ENCODE results near the gene ADAMTS14.

ADAMTS14 gene

GRCh38 chr10:70649526-70649925 lies 22.8 kb upstream of the ADAMTS14 start:
- no peaks in the 10 kb centered on the region for H3K9me2 ChIP-seq (replicated peaks; ENCODE audit: control insufficient read depth, low read length)
- no peaks in the 10 kb centered on the region for H3F3A ChIP-seq (ENCODE audit: control insufficient read depth, insufficient read depth)
- no peaks in the 10 kb centered on the region for H4K20me1 ChIP-seq (ENCODE audit: control insufficient read depth, insufficient read depth, low read depth, low read length)
- TF ChIP-seq CTCF (IDR thresholded peaks at IDR 0.05; ENCODE audit: low read depth, low read length, poor library complexity, severe bottlenecking): no peak
- TF ChIP-seq EZH2phosphoT487 (IDR thresholded peaks at IDR 0.05; ENCODE audit: borderline replicate concordance, low read length): no peak
- no peak overlapping the region for H3K4me3 ChIP-seq (ENCODE audit: low read length)
- H3K36me3 ChIP-seq (ENCODE audit: control insufficient read depth, low read length): no peaks in the 10 kb centered on the region
- H3K79me2 ChIP-seq (ENCODE audit: control insufficient read depth, low read length): no peaks in the 10 kb centered on the region
- H3K27me3 ChIP-seq (ENCODE audit: control insufficient read depth, low read length): no peaks in the 10 kb centered on the region
- no peaks in the 10 kb centered on the region for H3K4me1 ChIP-seq (ENCODE audit: control insufficient read depth, low read length)
- no peak overlapping the region for H3K4me2 ChIP-seq (ENCODE audit: low read length)
- peaks cover 38% of the 10 kb centered on the region for H3K9me3 ChIP-seq (ENCODE audit: control insufficient read depth, insufficient read depth, low read length)
- H3K27ac ChIP-seq (ENCODE audit: low read depth, low read length): no peak overlapping the region

- no peaks in the 10 kb centered on the region for H3K9me2 ChIP-seq (replicated peaks; ENCODE audit: control insufficient read depth, low read length)
- no peak overlapping the region for H3K4me2 ChIP-seq (ENCODE audit: low read length)
- H3K27ac ChIP-seq (ENCODE audit: low read depth, low read length): no peak overlapping the region
- H3K9me3 ChIP-seq (ENCODE audit: control insufficient read depth, insufficient read depth, low read length): peaks cover 38% of the 10 kb centered on the region
- H4K20me1 ChIP-seq (ENCODE audit: control insufficient read depth, insufficient read depth, low read depth, low read length): no peaks in the 10 kb centered on the region
- no peak for TF ChIP-seq CTCF (IDR thresholded peaks at IDR 0.05; ENCODE audit: low read depth, low read length, poor library complexity, severe bottlenecking)
- TF ChIP-seq EZH2phosphoT487 (IDR thresholded peaks at IDR 0.05; ENCODE audit: borderline replicate concordance, low read length): no peak
- H3K27me3 ChIP-seq (ENCODE audit: control insufficient read depth, low read length): no peaks in the 10 kb centered on the region
- no peaks in the 10 kb centered on the region for H3K79me2 ChIP-seq (ENCODE audit: control insufficient read depth, low read length)
- no peak overlapping the region for H3K4me3 ChIP-seq (ENCODE audit: low read length)
- H3F3A ChIP-seq (ENCODE audit: control insufficient read depth, insufficient read depth): no peaks in the 10 kb centered on the region
- H3K36me3 ChIP-seq (ENCODE audit: control insufficient read depth, low read length): no peaks in the 10 kb centered on the region
- no peaks in the 10 kb centered on the region for H3K4me1 ChIP-seq (ENCODE audit: control insufficient read depth, low read length)
Measured at GRCh38 chr10:70650104-70650503, 22.2 kb upstream of the ADAMTS14 start.

- Histone ChIP-seq H3K4me3 (ENCODE audit: low read length) (no peak overlapping the region), H4K20me1 (ENCODE audit: control insufficient read depth, insufficient read depth, low read depth, low read length) (no peaks in the 10 kb centered on the region), H3F3A (ENCODE audit: control insufficient read depth, insufficient read depth) (no peaks in the 10 kb centered on the region), H3K9me2 (replicated peaks; ENCODE audit: control insufficient read depth, low read length) (no peaks in the 10 kb centered on the region), H3K27me3 (ENCODE audit: control insufficient read depth, low read length) (no peaks in the 10 kb centered on the region), H3K4me1 (ENCODE audit: control insufficient read depth, low read length) (no peaks in the 10 kb centered on the region), H3K4me2 (ENCODE audit: low read length) (no peak overlapping the region), H3K9me3 (ENCODE audit: control insufficient read depth, insufficient read depth, low read length) (peaks cover 38% of the 10 kb centered on the region), H3K79me2 (ENCODE audit: control insufficient read depth, low read length) (no peaks in the 10 kb centered on the region), H3K27ac (ENCODE audit: low read depth, low read length) (no peak overlapping the region), H3K36me3 (ENCODE audit: control insufficient read depth, low read length) (no peaks in the 10 kb centered on the region)
- TF ChIP-seq EZH2phosphoT487 (IDR thresholded peaks at IDR 0.05; ENCODE audit: borderline replicate concordance, low read length): no peak
- TF ChIP-seq CTCF (IDR thresholded peaks at IDR 0.05; ENCODE audit: low read depth, low read length, poor library complexity, severe bottlenecking): no peak
Measured at GRCh38 chr10:70650718-70651117, 21.6 kb upstream of the ADAMTS14 start.

GRCh38 chr10:70651661-70652060 lies 20.6 kb upstream of the ADAMTS14 start:
- Histone ChIP-seq H3K79me2 (ENCODE audit: control insufficient read depth, low read length) (no peaks in the 10 kb centered on the region), H3F3A (ENCODE audit: control insufficient read depth, insufficient read depth) (no peaks in the 10 kb centered on the region), H3K36me3 (ENCODE audit: control insufficient read depth, low read length) (no peaks in the 10 kb centered on the region), H4K20me1 (ENCODE audit: control insufficient read depth, insufficient read depth, low read depth, low read length) (no peaks in the 10 kb centered on the region), H3K9me3 (ENCODE audit: control insufficient read depth, insufficient read depth, low read length) (peaks cover 38% of the 10 kb centered on the region), H3K4me3 (ENCODE audit: low read length) (no peak overlapping the region), H3K9me2 (replicated peaks; ENCODE audit: control insufficient read depth, low read length) (no peaks in the 10 kb centered on the region), H3K4me2 (ENCODE audit: low read length) (no peak overlapping the region), H3K4me1 (ENCODE audit: control insufficient read depth, low read length) (no peaks in the 10 kb centered on the region), H3K27ac (ENCODE audit: low read depth, low read length) (no peak overlapping the region), H3K27me3 (ENCODE audit: control insufficient read depth, low read length) (no peaks in the 10 kb centered on the region)
- TF ChIP-seq CTCF (IDR thresholded peaks at IDR 0.05; ENCODE audit: low read depth, low read length, poor library complexity, severe bottlenecking) (no peak), EZH2phosphoT487 (IDR thresholded peaks at IDR 0.05; ENCODE audit: borderline replicate concordance, low read length) (no peak)

All from DOHH2 (cell line).